Measurements from ENCODE around the gene SLC24A1.

GRCh38 chr15:65653341-65653740, 31.6 kb downstream of the SLC24A1 start:
- TF ChIP-seq, protein P1, sequence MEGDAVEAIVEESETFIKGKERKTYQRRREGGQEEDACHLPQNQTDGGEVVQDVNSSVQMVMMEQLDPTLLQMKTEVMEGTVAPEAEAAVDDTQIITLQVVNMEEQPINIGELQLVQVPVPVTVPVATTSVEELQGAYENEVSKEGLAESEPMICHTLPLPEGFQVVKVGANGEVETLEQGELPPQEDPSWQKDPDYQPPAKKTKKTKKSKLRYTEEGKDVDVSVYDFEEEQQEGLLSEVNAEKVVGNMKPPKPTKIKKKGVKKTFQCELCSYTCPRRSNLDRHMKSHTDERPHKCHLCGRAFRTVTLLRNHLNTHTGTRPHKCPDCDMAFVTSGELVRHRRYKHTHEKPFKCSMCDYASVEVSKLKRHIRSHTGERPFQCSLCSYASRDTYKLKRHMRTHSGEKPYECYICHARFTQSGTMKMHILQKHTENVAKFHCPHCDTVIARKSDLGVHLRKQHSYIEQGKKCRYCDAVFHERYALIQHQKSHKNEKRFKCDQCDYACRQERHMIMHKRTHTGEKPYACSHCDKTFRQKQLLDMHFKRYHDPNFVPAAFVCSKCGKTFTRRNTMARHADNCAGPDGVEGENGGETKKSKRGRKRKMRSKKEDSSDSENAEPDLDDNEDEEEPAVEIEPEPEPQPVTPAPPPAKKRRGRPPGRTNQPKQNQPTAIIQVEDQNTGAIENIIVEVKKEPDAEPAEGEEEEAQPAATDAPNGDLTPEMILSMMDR (IDR thresholded peaks at IDR 0.05), result no peak
- no peak for TF ChIP-seq POLR2A (IDR thresholded peaks at IDR 0.05)

Measured in esophagus squamous epithelium (tissue), 4 donors.